IPS DF 4.7 (cell line): ENCODE measurements around the gene SDHB.

Source experiments
- DNase-seq: peaks from one replicate; pipeline ENCODE4 v3.0.0-alpha.2; 2013; ENCODE audit warnings: low spot score; ENCODE audit errors: extremely low read depth

SDHB gene

GRCh38 chr1:16988210-16988609, 65.6 kb downstream of the SDHB start:
- DNase-seq, result no peak

GRCh38 chr1:16986962-16987361, 66.9 kb downstream of the SDHB start:
- DNase-seq, result no peak

- no peak for DNase-seq
Observed at GRCh38 chr1:16986560-16986959, 67.3 kb downstream of the SDHB start.

- no peak for DNase-seq
Observed at GRCh38 chr1:16986113-16986512, 67.7 kb downstream of the SDHB start.

GRCh38 chr1:16984717-16985116, 69.1 kb downstream of the SDHB start:
- no peak for DNase-seq

- DNase-seq, result no peak
Observed at GRCh38 chr1:16983649-16984048, 70.2 kb downstream of the SDHB start.

- no peak for DNase-seq
Observed at GRCh38 chr1:16982902-16983301, 70.9 kb downstream of the SDHB start.

GRCh38 chr1:16981269-16981849, 72.5 kb downstream of the SDHB start:
- DNase-seq, result no peak

GRCh38 chr1:16980473-16981268, 73.2 kb downstream of the SDHB start, which contains the start of gene MFAP2:
Gene MFAP2, minus strand, starts transcription at chr1:16980620. Its CDS starts 2,347 bp downstream, at chr1:16978273.
- DNase-seq, result no peak

GRCh38 chr1:16979475-16980327, 74.1 kb downstream of the SDHB start:
- DNase-seq, result no peak

- no peak for DNase-seq
Observed at GRCh38 chr1:16978567-16979474, 75.0 kb downstream of the SDHB start.

GRCh38 chr1:16978139-16978538, 75.7 kb downstream of the SDHB start:
- no peak for DNase-seq

- DNase-seq, result no peak
Observed at GRCh38 chr1:16977377-16977776, 76.5 kb downstream of the SDHB start.

- DNase-seq, result no peak
Observed at GRCh38 chr1:16976966-16977365, 76.9 kb downstream of the SDHB start.

GRCh38 chr1:16975838-16976237, 78.0 kb downstream of the SDHB start:
- no peak for DNase-seq

- DNase-seq, result no peak
Observed at GRCh38 chr1:16975211-16975610, 78.6 kb downstream of the SDHB start.

- DNase-seq, result no peak
Observed at GRCh38 chr1:16973215-16973614, 80.6 kb downstream of the SDHB start.

- DNase-seq, result no peak
Observed at GRCh38 chr1:16972189-16972895, 81.5 kb downstream of the SDHB start.

- no peak for DNase-seq
Observed at GRCh38 chr1:16971341-16972188, 82.3 kb downstream of the SDHB start.
